Measurements from ENCODE around the gene NYAP2. TPM values are rescaled to one million over a fixed set of nuclear protein-coding genes. Genes with fewer than 3 reads are reported as not detected.

Gene NYAP2
- total RNA-seq (under 1 TPM in 1 of 2 experiments, not detected in 1; 0.05 TPM), polyA plus RNA-seq (not detected), total RNA-seq (0 to 0.44 (median 0.13) reads per million in 6 experiments)

DNA sequence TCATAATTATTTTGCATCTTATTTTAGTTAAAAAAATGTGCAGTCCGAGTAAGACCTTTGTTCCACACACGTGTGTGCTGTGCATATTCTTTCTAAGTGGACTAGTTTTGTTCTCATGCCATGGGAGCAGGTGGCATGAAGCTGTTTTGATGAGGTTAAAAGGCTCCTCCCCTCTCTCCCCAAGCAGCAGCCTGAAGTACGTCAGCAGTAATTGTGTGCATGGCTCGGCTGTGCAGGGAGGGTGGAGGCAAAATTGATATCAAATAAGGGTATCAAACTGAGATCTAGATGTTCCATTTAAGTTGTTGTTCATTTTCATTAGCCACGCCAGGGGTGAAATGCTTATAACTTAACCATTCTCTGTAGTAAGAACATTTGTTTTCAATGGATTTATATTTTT, at the start of gene NYAP2:
TSS of gene NYAP2 (plus strand) at position 207 of the 400 bp plus-strand sequence. CDS start 9,171 bp downstream, outside the sequence.
- Mint-ChIP-seq H3K4me1 (no peaks in the 10 kb centered on the region), H3K4me3 (no peak within 1 kb of the TSS), H3K36me3 (no peaks in the 10 kb centered on the region), H3K9me3 (no peaks in the 10 kb centered on the region), H3K27ac (no peak within 1 kb of the TSS), H3K27me3 (peaks cover 9 to 60% (median 17%) of the 10 kb centered on the region in 5 donors)
- ATAC-seq (no peak), DNase-seq (peak in 1 of 10 donors; percentile 5)
- POLR2A ChIA-PET = no interaction called here

DNA sequence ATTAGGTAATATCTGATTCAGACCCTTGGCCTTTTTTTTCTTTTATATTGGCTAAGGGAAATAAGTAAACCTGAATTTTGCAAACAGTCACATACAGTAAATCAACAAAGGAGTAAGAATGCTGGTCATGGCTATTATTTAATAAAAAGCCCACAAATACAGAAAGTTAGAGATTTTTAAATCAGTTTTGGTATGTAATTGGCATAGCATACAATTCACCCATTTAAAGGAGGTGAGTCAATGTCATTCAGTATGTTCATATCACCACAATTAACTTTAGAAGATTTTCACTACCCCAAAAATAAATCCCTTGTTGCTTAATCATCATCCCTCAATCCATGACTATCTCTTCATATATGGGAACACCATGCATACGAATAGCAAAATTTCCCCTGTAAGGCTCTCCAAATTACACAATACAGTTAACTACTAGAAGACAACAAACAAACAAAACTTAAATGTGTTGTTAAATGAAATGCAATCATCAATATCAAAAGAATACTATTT, 45.9 kb upstream of the NYAP2 start:
- Mint-ChIP-seq H3K4me1 (peaks cover 0 to 4% (median 1%) of the 10 kb centered on the region in 4 donors), H3K36me3 (no peaks in the 10 kb centered on the region), H3K27ac (no peak overlapping the region), H3K4me3 (no peak overlapping the region), H3K9me3 (no peaks in the 10 kb centered on the region), H3K27me3 (peaks cover 9 to 45% (median 19%) of the 10 kb centered on the region in 5 donors)
- no peak for ATAC-seq
- POLR2A ChIA-PET = no interaction called here
- no peak for DNase-seq

DNA sequence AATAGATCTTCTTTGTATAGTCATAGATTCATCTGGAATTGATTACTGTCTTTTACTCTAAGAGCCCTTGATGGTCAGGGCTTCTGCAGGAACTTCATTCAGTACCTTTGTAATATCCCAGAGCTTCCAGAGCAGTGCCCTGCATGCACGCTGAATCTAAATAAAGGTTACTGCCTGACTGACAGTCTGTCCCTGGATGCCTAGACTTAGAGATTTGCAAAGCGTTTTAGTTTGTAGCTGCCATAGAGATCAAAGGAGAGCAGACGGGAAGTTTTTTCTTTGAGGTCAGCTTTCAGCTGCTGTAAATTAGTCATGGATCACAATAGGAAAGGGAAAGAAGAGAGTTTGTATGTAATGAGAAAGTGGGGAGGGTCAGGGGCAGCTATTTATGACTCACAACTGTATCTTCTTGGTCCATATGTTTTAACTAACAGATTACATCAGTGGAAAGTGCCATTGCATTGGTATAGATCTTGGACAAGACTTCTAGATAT, 45.2 kb upstream of the NYAP2 start:
- DNase-seq (no peak), ATAC-seq (no peak)
- H3K4me3 Mint-ChIP-seq = no peak overlapping the region
- H3K4me1 Mint-ChIP-seq = peaks cover 0 to 4% (median 1%) of the 10 kb centered on the region in 4 donors
- POLR2A ChIA-PET = no interaction called here
- H3K27me3 Mint-ChIP-seq = peaks cover 9 to 45% (median 19%) of the 10 kb centered on the region in 5 donors
- H3K27ac Mint-ChIP-seq = no peak overlapping the region
- H3K9me3 Mint-ChIP-seq = no peaks in the 10 kb centered on the region
- no peaks in the 10 kb centered on the region for H3K36me3 Mint-ChIP-seq

DNA sequence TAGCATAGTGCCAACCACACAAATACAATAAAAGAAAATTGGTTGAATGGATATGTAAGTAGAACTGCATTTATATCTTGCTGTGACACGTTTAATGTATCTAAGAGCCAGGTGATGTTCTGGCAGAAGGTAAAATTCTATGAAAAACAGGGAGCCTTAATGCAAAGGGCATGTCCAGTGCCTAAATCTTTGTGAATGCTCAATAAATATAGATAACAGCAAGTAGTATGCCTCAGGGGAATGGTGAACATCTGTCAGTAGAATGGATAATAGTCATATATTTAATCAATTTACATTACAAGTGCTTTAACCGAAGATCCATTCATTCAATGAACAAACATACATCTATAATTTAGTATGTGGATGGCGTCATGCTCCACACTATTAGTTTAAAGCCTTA, 43.7 kb upstream of the NYAP2 start:
- H3K27me3 Mint-ChIP-seq = peaks cover 7 to 38% (median 17%) of the 10 kb centered on the region in 5 donors
- H3K4me1 Mint-ChIP-seq = peaks cover 0 to 4% (median 1%) of the 10 kb centered on the region in 4 donors
- no peaks in the 10 kb centered on the region for H3K9me3 Mint-ChIP-seq
- POLR2A ChIA-PET = no interaction called here
- no peaks in the 10 kb centered on the region for H3K36me3 Mint-ChIP-seq
- no peak overlapping the region for H3K27ac Mint-ChIP-seq
- no peak for ATAC-seq
- no peak for DNase-seq
- no peak overlapping the region for H3K4me3 Mint-ChIP-seq

DNA sequence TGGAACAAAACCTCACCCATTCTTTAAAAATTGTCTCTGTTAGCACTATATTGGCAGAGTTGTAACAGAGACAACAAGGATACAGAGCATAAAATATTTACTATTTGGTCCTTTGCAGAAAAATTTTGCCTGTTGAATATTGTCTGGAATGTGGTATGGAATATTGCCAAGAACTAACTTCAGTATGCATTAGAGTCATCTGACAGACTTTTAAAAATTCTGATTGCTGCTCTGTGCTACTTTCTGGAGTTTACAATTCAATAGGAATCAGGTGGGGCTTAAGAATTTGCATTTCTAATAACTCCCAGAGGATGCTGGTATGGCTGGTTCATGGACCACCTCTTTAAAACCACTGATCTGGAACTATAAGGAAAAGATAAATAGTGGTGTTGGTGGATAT, 32.8 kb upstream of the NYAP2 start:
- Mint-ChIP-seq H3K36me3 (peaks cover 0 to 6% (median 0%) of the 10 kb centered on the region in 3 donors), H3K4me3 (no peak overlapping the region), H3K4me1 (no peaks in the 10 kb centered on the region), H3K27ac (no peak overlapping the region), H3K9me3 (no peaks in the 10 kb centered on the region), H3K27me3 (peaks cover 7 to 28% (median 12%) of the 10 kb centered on the region in 5 donors)
- no peak for ATAC-seq
- POLR2A ChIA-PET = no interaction called here
- DNase-seq = no peak

DNA sequence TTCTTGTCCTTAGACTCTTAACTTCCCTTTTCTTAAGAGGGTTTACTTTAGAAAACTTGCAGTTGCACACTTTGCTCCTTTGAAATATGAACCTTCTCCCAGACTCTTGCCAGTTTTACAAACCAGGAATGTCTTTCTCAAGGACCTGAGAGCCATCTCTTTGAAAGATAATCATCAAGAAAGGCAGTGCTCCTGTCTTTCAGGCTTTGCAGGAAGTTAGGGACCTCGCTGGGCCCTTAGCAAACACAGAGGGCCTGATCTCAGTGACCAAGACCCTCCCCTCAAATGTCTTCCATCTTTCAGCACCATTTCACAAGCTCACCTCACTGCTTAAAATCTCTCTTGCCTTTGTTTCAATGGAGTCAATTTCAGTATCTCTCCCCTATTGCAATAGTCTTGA, 32.0 kb upstream of the NYAP2 start:
- ATAC-seq (no peak), DNase-seq (no peak)
- no peak overlapping the region for H3K27ac Mint-ChIP-seq
- H3K9me3 Mint-ChIP-seq = no peaks in the 10 kb centered on the region
- no peak overlapping the region for H3K4me3 Mint-ChIP-seq
- H3K36me3 Mint-ChIP-seq = peaks cover 0 to 6% (median 0%) of the 10 kb centered on the region in 3 donors
- POLR2A ChIA-PET = no interaction called here
- H3K27me3 Mint-ChIP-seq = peaks cover 8 to 33% (median 12%) of the 10 kb centered on the region in 5 donors
- H3K4me1 Mint-ChIP-seq = no peaks in the 10 kb centered on the region

DNA sequence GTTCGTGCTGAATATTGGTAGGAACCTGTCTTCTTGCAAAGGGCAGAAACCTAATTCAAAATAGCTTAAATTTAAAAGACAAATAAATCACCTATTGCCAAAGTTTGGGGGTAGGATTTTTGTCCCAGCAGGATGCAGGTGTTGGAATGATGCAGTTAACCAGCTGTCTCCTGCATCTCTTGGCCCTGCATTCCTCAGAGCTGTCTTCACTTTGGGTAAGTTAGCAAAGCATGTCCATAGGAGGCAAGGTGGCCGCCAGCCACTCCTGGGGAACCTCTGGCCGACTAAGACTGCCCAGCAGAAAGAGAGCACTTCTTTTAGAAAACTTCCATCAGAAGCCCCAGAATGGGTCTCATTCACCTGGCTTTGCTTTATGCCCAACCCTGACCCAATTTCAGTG, 20.5 kb upstream of the NYAP2 start:
- POLR2A ChIA-PET = no interaction called here
- ATAC-seq = no peak
- peaks cover 0 to 2% (median 0%) of the 10 kb centered on the region in 9 donors for H3K9me3 Mint-ChIP-seq
- no peaks in the 10 kb centered on the region for H3K36me3 Mint-ChIP-seq
- H3K27ac Mint-ChIP-seq = no peak overlapping the region
- H3K4me1 Mint-ChIP-seq = no peaks in the 10 kb centered on the region
- DNase-seq = no peak
- H3K4me3 Mint-ChIP-seq = no peak overlapping the region
- peaks cover 6 to 19% (median 8%) of the 10 kb centered on the region in 5 donors for H3K27me3 Mint-ChIP-seq

DNA sequence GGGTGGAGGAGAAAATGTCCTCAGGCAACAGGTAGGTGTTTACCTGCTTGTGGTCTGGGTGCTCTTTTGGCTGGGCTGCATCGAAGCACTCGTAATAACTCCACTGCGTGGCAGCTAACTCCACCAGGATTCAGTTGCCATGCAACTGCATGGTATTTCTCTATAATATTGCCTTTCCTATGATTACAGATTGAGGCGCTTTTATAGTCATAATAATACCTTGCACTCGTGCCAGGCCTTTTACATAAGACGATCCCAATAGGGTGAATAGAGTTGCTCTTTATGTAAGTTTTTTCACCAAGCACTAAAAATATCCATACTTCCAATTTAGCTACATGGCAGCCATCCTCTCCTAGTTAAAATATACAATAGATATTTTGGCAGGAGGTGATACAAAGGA, 19.7 kb upstream of the NYAP2 start:
- POLR2A ChIA-PET = no interaction called here
- H3K36me3 Mint-ChIP-seq = no peaks in the 10 kb centered on the region
- peak overlapping the region in 1 of 10 donors; percentile 10 for H3K27ac Mint-ChIP-seq
- peaks cover 0 to 2% (median 0%) of the 10 kb centered on the region in 9 donors for H3K9me3 Mint-ChIP-seq
- no peaks in the 10 kb centered on the region for H3K4me1 Mint-ChIP-seq
- no peak overlapping the region for H3K4me3 Mint-ChIP-seq
- peaks cover 7 to 19% (median 8%) of the 10 kb centered on the region in 5 donors for H3K27me3 Mint-ChIP-seq
- ATAC-seq = no peak
- DNase-seq = no peak

DNA sequence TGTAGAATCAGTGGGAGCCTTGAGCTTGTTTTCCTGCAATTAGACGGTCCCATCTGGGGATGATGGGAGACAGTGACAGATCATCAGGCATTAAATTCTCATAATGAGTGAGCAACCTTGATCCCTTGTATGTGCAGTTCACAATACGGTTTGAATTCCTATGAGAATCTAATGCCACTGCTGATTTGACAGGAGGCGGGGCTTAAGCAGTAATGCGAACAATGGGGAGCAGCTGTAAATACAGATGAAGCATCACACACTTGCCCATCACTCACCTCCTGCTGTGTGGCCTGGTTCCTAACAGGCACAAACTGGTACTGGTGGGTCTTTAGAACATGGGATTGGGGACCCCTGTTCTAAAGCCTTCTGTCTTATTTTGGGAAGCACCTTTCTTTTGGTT, 17.9 kb upstream of the NYAP2 start:
- no peak overlapping the region for H3K27ac Mint-ChIP-seq

DNA sequence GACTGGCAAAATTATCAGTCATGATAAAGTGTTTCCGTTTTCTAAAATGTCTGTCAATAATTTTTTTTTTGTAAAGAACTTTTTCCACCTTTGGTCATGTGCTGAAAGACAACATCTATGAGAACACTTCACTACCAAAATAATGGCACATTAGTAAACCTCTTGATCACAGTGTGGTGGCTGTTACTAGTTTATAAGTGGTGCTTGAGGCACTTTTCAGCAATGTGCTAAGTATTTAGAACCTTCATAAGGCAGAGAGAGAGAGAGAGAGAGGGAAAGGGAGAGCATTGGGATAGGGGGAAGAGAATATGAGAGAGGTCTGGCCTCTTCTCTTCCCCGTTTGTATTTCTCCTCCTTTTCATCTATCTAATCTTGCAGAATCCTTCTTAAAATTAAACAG, 1.1 kb upstream of the NYAP2 start:
- Mint-ChIP-seq H3K9me3 (no peaks in the 10 kb centered on the region), H3K4me3 (no peak overlapping the region), H3K27ac (no peak overlapping the region), H3K4me1 (no peaks in the 10 kb centered on the region), H3K27me3 (peaks cover 13 to 51% (median 17%) of the 10 kb centered on the region in 5 donors), H3K36me3 (no peaks in the 10 kb centered on the region)
- DNase-seq (no peak), ATAC-seq (no peak)
- POLR2A ChIA-PET = no interaction called here

More for the DNA sequence above, 17.9 kb upstream of the NYAP2 start:
- Mint-ChIP-seq H3K27me3 (peaks cover 7 to 18% (median 8%) of the 10 kb centered on the region in 5 donors), H3K36me3 (no peaks in the 10 kb centered on the region), H3K9me3 (peaks cover 0 to 2% (median 0%) of the 10 kb centered on the region in 9 donors), H3K4me1 (no peaks in the 10 kb centered on the region), H3K4me3 (no peak overlapping the region)
- DNase-seq (no peak), ATAC-seq (no peak)
- POLR2A ChIA-PET = no interaction called here

DNA sequence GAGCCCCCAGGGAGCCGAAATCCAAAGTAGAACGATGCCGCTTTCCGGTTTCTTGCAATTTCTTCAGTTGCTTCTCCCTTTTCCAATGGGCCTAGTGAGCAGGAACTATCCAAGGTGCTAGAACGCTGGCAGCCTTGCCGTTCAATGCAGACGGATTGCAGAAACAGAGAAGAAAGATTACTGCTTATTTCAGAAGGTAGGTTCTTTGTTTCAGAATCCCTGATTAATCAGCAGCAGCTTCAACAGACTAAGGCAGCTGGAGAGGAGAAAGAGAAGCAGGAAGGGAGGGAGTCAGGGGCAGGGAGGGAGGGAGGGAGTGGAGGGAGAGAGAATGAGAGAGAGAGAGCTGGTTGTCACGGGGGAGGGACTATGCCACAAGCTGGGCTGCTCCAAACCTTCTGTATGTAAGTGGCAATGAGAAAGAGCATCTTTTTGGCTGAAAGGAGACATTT, 576 bp downstream of the NYAP2 start:
- Mint-ChIP-seq H3K9me3 (no peaks in the 10 kb centered on the region), H3K4me3 (no peak overlapping the region), H3K27me3 (peaks cover 7 to 66% (median 16%) of the 10 kb centered on the region in 5 donors)

DNA sequence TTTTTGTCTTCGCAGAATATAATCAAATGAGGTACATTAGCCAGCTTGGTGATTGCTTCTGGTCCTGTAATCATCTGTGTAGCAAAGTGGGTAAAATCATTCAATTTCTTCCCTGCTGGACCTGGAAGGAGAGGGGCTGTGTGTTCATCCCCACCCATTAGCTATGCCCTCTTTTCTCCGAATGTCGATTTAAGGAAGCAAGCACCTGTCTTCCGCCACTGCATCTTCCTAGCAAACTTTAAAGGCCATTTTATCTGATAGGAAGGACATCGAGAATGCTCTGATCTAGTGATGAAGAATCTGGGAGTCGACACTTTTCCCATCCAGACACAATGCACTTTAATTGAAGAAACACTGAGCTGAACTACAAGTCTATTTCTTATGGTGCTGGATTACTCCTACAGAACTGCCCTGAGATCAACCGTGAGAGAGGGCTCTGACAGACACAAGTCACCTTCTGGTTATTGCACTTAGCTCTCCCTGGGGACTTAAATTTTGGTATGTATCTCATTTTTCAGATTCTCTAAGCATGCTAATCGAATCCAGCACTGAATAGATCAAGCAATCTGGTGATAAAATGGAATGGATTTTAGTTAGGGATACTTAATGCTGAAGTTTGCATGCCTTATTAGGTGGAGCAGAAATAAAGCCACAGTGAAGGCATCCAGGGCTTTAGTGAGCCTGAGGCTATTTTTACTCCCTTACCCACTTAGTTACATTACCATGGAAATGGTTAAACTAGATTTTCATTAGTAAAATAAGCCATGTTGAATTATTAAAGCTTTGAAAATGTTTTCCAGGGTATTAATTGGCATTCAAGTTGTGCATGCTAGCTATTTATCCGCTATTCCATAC, 1.3 kb downstream of the NYAP2 start:
- POLR2A ChIA-PET = no interaction called here
- ATAC-seq = no peak
- H3K27ac Mint-ChIP-seq = peak overlapping the region in 1 of 10 donors; percentile 6
- no peak overlapping the region for H3K4me3 Mint-ChIP-seq
- H3K36me3 Mint-ChIP-seq = no peaks in the 10 kb centered on the region
- peaks cover 7 to 73% (median 18%) of the 10 kb centered on the region in 5 donors for H3K27me3 Mint-ChIP-seq
- no peaks in the 10 kb centered on the region for H3K9me3 Mint-ChIP-seq
- H3K4me1 Mint-ChIP-seq = no peaks in the 10 kb centered on the region
- DNase-seq = no peak

More for the DNA sequence above, 576 bp downstream of the NYAP2 start:
- H3K4me1 Mint-ChIP-seq = no peaks in the 10 kb centered on the region
- DNase-seq (peak in 1 of 10 donors; percentile 7), ATAC-seq (no peak)
- POLR2A ChIA-PET = no interaction called here
- H3K36me3 Mint-ChIP-seq = no peaks in the 10 kb centered on the region
- no peak overlapping the region for H3K27ac Mint-ChIP-seq

DNA sequence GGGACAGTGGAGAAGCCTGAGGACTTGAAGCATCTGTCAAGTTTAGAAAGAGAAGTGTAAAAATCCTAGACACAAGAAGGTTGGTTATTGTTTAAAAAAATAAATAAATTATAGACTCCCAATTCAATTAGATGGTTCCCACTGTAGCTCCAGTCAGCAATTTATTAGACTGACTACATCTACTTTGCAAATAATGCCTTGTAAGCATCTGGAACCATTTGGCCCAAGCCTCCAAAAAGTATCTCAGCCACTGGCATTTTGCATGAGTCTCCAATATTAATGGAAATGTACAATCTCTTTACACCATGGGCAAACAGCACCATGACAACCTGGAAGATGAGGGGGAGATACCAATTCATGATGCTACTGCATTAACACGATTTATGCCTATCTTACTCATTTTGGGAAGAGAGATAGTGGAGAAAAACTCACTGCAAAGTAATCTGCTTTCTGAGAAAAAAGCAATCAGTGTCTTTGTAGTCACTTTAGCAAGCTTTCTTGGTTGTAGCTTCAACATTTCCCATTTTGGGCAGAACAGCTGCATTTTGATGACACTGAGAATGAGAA, 2.8 kb downstream of the NYAP2 start:
- no peak for ATAC-seq
- H3K36me3 Mint-ChIP-seq = no peaks in the 10 kb centered on the region

More for the DNA sequence above, 2.8 kb downstream of the NYAP2 start:
- H3K27ac Mint-ChIP-seq = no peak overlapping the region
- H3K27me3 Mint-ChIP-seq = peaks cover 7 to 62% (median 15%) of the 10 kb centered on the region in 5 donors
- no peaks in the 10 kb centered on the region for H3K9me3 Mint-ChIP-seq
- no peak for DNase-seq
- H3K4me1 Mint-ChIP-seq = no peaks in the 10 kb centered on the region
- POLR2A ChIA-PET = no interaction called here
- no peak overlapping the region for H3K4me3 Mint-ChIP-seq
